ENCODE data around the gene LCMT1.

The LCMT1 gene

DNA sequence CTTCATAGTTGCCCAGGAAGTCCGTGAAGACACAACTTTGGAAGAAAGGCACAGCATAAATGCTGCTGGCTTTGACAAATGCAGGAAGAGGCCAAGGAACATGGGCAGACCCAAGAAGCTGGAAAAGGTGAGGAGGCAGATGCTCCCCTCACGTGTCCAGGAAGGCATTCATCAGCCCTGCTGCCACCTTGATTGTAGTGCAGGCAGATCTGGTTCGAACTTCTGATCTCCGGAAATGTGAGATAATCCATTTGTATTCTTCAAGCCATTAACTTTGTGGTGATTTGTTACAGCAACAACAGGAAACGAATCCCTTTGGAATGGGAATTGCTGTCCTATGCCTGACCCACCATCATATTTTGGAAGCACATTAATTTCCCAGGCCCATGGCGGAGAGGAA, 28.5 kb upstream of the LCMT1 start:
- TF ChIP-seq, protein P1, sequence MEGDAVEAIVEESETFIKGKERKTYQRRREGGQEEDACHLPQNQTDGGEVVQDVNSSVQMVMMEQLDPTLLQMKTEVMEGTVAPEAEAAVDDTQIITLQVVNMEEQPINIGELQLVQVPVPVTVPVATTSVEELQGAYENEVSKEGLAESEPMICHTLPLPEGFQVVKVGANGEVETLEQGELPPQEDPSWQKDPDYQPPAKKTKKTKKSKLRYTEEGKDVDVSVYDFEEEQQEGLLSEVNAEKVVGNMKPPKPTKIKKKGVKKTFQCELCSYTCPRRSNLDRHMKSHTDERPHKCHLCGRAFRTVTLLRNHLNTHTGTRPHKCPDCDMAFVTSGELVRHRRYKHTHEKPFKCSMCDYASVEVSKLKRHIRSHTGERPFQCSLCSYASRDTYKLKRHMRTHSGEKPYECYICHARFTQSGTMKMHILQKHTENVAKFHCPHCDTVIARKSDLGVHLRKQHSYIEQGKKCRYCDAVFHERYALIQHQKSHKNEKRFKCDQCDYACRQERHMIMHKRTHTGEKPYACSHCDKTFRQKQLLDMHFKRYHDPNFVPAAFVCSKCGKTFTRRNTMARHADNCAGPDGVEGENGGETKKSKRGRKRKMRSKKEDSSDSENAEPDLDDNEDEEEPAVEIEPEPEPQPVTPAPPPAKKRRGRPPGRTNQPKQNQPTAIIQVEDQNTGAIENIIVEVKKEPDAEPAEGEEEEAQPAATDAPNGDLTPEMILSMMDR (IDR thresholded peaks at IDR 0.05; ENCODE audit: low read depth, low read length): no peak
- H3K4me3 ChIP-seq (replicated peaks in 1 of 2; ENCODE audit: low read depth in 2 of 2, low read length in 2 of 2): no peak overlapping the region
- DNase-seq (ENCODE audit: low read depth in 2 of 2): no peak

DNA sequence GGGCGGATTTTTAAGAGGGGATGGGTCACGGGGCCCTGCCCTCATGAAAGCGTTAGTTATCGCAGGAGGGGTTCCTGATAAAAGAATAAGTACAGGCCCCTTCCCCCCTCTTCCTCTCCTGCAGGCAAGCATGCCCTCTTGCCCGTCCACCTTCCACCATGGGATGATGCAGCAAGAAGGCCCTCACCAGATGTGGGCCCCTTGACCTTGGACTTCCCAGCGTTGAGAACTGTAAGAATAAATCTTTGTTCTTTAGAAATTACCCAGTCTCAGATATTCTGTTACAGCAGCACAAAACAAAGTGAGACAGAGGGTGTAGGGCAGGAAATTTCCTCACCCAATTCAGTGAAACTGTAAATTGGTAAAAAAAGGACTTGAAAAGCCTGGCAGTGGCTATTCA, 27.8 kb upstream of the LCMT1 start:
- no peak for DNase-seq (ENCODE audit: low read depth in 2 of 2)
- H3K4me3 ChIP-seq (replicated peaks in 1 of 2; ENCODE audit: low read depth in 2 of 2, low read length in 2 of 2): no peak overlapping the region
- TF ChIP-seq, protein P1 (IDR thresholded peaks at IDR 0.05; ENCODE audit: low read depth, low read length): no peak

DNA sequence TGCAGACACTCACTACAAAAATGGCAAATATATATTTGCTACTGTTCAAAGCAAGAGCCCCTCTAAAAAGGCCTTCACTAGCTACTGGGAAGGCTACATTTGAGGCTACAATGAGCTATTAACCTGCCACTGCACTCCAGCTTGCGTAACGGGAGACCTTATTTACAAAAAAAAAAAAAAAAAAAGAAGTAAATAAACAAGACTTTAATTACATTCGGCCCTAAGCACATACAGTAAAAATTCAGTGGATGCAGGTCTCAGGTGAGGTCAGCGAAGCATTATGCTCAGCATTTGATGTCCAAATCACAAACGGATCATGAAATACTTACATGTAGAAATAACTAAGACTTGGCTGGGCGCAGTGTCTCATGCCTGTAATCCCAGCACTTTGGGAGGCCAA, 26.7 kb upstream of the LCMT1 start:
- no peak overlapping the region for H3K4me3 ChIP-seq (replicated peaks in 1 of 2; ENCODE audit: low read depth in 2 of 2, low read length in 2 of 2)
- DNase-seq (ENCODE audit: low read depth in 2 of 2): no peak
- TF ChIP-seq, protein P1 (IDR thresholded peaks at IDR 0.05; ENCODE audit: low read depth, low read length): no peak

DNA sequence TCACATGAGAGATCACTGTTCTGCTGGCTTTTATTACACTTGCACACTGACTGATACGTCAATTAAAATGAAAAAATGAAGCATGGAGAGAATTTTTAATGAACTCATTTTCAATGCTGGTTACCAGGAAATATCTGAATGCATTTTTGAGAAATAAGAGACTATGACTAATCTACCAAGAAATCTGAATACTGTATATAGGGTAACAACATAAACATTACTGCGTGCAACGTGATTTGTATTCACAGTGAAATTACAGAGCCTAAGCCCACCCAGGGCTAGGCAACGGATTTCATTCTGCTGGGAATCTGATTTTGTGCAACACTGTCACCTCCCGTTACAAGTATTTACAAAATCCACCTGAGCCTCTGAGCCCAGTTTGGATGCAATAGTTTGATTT, 23.8 kb upstream of the LCMT1 start:
- TF ChIP-seq, protein P1 (IDR thresholded peaks at IDR 0.05; ENCODE audit: low read depth, low read length): no peak
- H3K4me3 ChIP-seq (replicated peaks in 1 of 2; ENCODE audit: low read depth in 2 of 2, low read length in 2 of 2): no peak overlapping the region
- DNase-seq (ENCODE audit: low read depth in 2 of 2): no peak

DNA sequence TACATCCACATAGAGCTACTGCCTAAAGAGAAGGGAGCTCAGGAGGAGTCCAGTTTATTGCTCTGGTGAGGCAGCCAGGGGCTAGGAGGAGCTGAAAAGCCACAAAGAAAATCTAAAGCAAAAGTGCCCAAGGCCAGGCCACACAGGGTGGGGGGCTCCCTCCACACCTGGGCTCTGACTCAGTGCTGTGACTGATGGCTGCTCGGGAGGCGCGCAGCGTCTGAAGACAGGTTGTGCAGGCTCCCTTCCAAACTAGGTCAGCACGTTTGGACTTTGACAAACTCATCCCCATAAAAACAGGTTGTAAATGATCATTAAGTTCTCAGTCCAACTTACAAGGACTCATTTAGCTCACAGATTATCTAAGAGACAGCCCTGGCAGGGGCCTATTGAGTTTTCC, 22.2 kb upstream of the LCMT1 start:
- DNase-seq (ENCODE audit: low read depth in 2 of 2): no peak
- H3K4me3 ChIP-seq (replicated peaks in 1 of 2; ENCODE audit: low read depth in 2 of 2, low read length in 2 of 2): no peak overlapping the region
- TF ChIP-seq, protein P1 (IDR thresholded peaks at IDR 0.05; ENCODE audit: low read depth, low read length): no peak

DNA sequence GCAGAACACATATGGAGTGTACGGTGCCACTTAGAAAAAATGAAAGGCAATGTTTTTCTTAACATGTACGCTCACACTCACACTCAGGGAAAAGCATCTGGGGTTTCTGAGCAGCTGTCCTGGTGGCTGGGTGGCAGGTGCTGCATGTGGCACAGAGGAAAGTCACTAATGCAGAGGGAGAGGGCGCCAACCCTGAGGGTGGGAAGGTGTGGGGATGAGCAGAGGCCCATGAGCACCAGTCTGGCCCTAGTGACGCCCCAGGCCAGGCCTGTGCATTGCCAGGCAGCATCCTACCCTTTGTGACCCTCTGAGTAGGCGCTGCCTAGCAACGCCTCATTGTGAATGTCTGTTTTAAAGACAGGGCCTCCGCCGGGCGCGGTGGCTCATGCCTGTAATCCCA, 19.1 kb upstream of the LCMT1 start:
- no peak for DNase-seq (ENCODE audit: low read depth in 2 of 2)
- TF ChIP-seq, protein P1 (IDR thresholded peaks at IDR 0.05; ENCODE audit: low read depth, low read length): no peak
- no peak overlapping the region for H3K4me3 ChIP-seq (replicated peaks in 1 of 2; ENCODE audit: low read depth in 2 of 2, low read length in 2 of 2)
